CD8-positive, alpha-beta memory T cell (primary cell): ENCODE results near the gene HNRNPDL. TPM values are rescaled to one million over a fixed set of nuclear protein-coding genes. Genes with fewer than 3 reads are reported as not detected.

Experiments used
- CTCF ChIA-PET: fragments of 350-600 bp; sonication (Branson Sonifier 250); formaldehyde crosslinking; loops from one replicate; lab custom pipeline; 2021; ENCODE audit warnings: antibody characterized with exemption; lab: Charles Lee
- POLR2A ChIA-PET: fragments of 350-600 bp; sonication (Branson Sonifier 250); formaldehyde crosslinking; loops from one replicate; lab custom pipeline; 2021; ENCODE audit warnings: antibody characterized with exemption; lab: Charles Lee
- DNase-seq, 5 donors: peaks; one replicate each; pipeline versions ENCODE4 v3.0.0 to v3.0.0-alpha.2; 2020 to 2022; ENCODE audit warnings: mixed read lengths in 1 of 5
- H3K27ac ChIP-seq: one replicate; pipeline ENCODE4 v1.7.0; 2013; ENCODE audit warnings: low read depth, mild to moderate bottlenecking, low read length, moderate library complexity
- H3K27me3 ChIP-seq: 2 replicates; pipeline ENCODE4 v1.7.0; 2013; ENCODE audit warnings: low read length, mild to moderate bottlenecking; ENCODE audit not compliant: insufficient read depth, poor library complexity, severe bottlenecking
- H3K36me3 ChIP-seq: 2 replicates; pipeline ENCODE4 v1.7.0; 2013; ENCODE audit warnings: mild to moderate bottlenecking, low read length, moderate library complexity; ENCODE audit not compliant: insufficient read depth
- H3K4me1 ChIP-seq: 2 replicates; pipeline ENCODE4 v1.7.0; 2013; ENCODE audit warnings: mild to moderate bottlenecking, low read length, moderate library complexity; ENCODE audit not compliant: insufficient read depth
- H3K4me3 ChIP-seq: 2 replicates; pipeline ENCODE4 v1.7.0; 2013; ENCODE audit warnings: mild to moderate bottlenecking, low read length
- H3K9me3 ChIP-seq: 2 replicates; pipeline ENCODE4 v1.7.0; 2013; ENCODE audit warnings: mild to moderate bottlenecking, low read length
- H3K27ac Mint-ChIP-seq, 8 donors: one replicate each; pipeline ENCODE4 v1.8.0; 2020 to 2021; ENCODE audit warnings: mixed read lengths in 8 of 8, mild to moderate bottlenecking in 6 of 8, inconsistent platforms in 3 of 8, moderate library complexity in 3 of 8
- H3K27me3 Mint-ChIP-seq, 2 donors: one replicate each; pipeline ENCODE4 v1.8.0; 2020 to 2021; ENCODE audit warnings: mixed read lengths in 2 of 2, mild to moderate bottlenecking in 1 of 2, moderate library complexity in 1 of 2
- H3K36me3 Mint-ChIP-seq, 3 donors: one replicate each; pipeline ENCODE4 v1.8.0; 2020 to 2021; ENCODE audit warnings: mixed read lengths in 3 of 3, inconsistent platforms in 1 of 3, mild to moderate bottlenecking in 1 of 3
- H3K4me1 Mint-ChIP-seq, 3 donors: one replicate each; pipeline ENCODE4 v1.8.0; 2020 to 2021; ENCODE audit warnings: mixed read lengths in 3 of 3, inconsistent platforms in 1 of 3, mild to moderate bottlenecking in 1 of 3
- H3K4me3 Mint-ChIP-seq, 7 donors: one replicate each; pipeline ENCODE4 v1.8.0; 2020 to 2021; ENCODE audit warnings: mixed read lengths in 7 of 7, mild to moderate bottlenecking in 6 of 7, moderate library complexity in 4 of 7, inconsistent platforms in 2 of 7
- H3K9me3 Mint-ChIP-seq, 5 donors: one replicate each; pipeline ENCODE4 v1.8.0; 2020 to 2022; ENCODE audit warnings: mixed read lengths in 5 of 5, mild to moderate bottlenecking in 3 of 5, moderate library complexity in 2 of 5, inconsistent platforms in 1 of 5
- polyA plus RNA-seq: library from polyadenylated mRNA; unstranded; fragments of 300-500 nt; fragmentation: Illumina TruSeq; gene quantifications from one replicate; pipeline ENCODE4 v1.2.3, GENCODE V29; 2021
- total RNA-seq, 2 experiments: library from RNA; stranded (reverse); gene quantifications; one replicate each; pipeline ENCODE4 v1.2.3, GENCODE V29; 2021

The HNRNPDL gene
- total and polyA plus RNA-seq, 3 experiments from 2014 or later = 257 to 438 (median 423) TPM

DNA sequence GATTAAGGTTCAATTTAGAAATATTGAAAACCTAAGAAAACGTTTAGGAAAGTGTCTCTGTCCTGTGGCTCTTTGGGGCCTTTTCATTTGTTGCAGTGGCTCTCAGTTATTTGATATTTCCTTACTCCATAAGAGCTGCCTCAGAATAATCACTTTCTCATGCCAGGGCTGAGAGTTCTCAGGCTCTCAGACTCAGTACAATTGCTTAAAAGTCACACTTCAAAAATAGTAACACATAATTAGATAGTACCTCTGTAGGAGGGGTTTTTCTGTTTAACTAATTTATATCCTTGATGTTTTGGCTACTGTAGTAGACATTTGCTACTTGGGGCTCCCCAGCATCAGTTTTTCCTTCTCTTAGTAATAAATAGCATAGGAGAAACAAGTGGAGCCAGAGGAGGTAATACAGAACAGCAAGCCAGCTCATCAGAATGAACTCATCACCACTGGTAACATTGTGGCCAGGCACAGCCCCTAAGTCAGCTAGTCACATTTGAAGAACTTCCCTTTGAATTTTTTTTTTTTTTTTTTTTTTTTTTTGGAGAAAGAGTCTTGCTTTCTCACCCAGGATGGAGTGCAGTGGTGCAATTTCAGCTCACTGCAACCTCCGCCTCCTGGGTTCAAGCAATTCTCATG lies 48.5 kb downstream of the HNRNPDL start:
- CTCF ChIA-PET = interaction anchor here (1.5 kb wide), 1 partner anchor 11 kb away, joined by 3 read pairs; no protein-coding TSS in a partner anchor

DNA sequence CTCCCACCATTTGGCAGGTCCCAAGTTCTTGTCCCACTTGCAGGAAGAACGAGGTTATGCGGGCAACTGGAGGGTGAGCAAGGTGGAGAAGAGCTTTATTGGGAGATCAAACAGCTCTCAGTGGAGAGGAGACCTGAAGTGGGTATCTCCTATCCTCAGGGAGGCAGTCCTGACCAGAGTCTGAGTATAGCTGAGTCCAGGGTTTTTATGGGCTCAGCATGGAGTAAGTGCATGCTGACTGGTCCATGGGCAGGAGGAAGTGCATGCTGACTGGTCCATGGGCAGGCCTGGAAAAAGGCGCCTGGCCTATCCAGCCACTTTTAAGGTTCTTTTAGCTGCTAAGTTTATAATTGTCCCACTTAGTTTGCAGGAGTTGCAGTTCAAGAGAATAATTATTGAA lies 49.0 kb downstream of the HNRNPDL start:
- H3K4me1 Mint-ChIP-seq = peaks cover 6 to 17% (median 9%) of the 10 kb centered on the region in 3 donors
- Histone ChIP-seq H3K4me1 (peaks cover 4% of the 10 kb centered on the region), H3K9me3 (no peaks in the 10 kb centered on the region), H3K4me3 (no peak overlapping the region), H3K27me3 (no peaks in the 10 kb centered on the region), H3K36me3 (no peaks in the 10 kb centered on the region), H3K27ac (no peak overlapping the region)
- peaks cover 0 to 4% of the 10 kb centered on the region in 2 donors for H3K27me3 Mint-ChIP-seq
- H3K4me3 Mint-ChIP-seq = no peak overlapping the region
- no peak overlapping the region for H3K27ac Mint-ChIP-seq
- H3K9me3 Mint-ChIP-seq = no peaks in the 10 kb centered on the region
- H3K36me3 Mint-ChIP-seq = peaks cover 1 to 5% (median 4%) of the 10 kb centered on the region in 3 donors
- POLR2A ChIA-PET = no interaction called here
- CTCF ChIA-PET = interaction anchor here (1.5 kb wide), 1 partner anchor 11 kb away, joined by 3 read pairs; no protein-coding TSS in a partner anchor
- DNase-seq = no peak

More for the DNA sequence above, 48.5 kb downstream of the HNRNPDL start:
- Mint-ChIP-seq H3K27ac (no peak overlapping the region), H3K36me3 (peaks cover 0 to 8% (median 5%) of the 10 kb centered on the region in 3 donors), H3K27me3 (peaks cover 2 to 9% of the 10 kb centered on the region in 2 donors), H3K4me1 (peaks cover 3 to 12% (median 5%) of the 10 kb centered on the region in 3 donors), H3K9me3 (no peaks in the 10 kb centered on the region), H3K4me3 (no peak overlapping the region)
- no peak for DNase-seq
- no peaks in the 10 kb centered on the region for H3K9me3 ChIP-seq
- H3K27me3 ChIP-seq = no peaks in the 10 kb centered on the region
- no peaks in the 10 kb centered on the region for H3K4me1 ChIP-seq
- POLR2A ChIA-PET = no interaction called here
- no peak overlapping the region for H3K27ac ChIP-seq
- H3K4me3 ChIP-seq = no peak overlapping the region
- no peaks in the 10 kb centered on the region for H3K36me3 ChIP-seq

DNA sequence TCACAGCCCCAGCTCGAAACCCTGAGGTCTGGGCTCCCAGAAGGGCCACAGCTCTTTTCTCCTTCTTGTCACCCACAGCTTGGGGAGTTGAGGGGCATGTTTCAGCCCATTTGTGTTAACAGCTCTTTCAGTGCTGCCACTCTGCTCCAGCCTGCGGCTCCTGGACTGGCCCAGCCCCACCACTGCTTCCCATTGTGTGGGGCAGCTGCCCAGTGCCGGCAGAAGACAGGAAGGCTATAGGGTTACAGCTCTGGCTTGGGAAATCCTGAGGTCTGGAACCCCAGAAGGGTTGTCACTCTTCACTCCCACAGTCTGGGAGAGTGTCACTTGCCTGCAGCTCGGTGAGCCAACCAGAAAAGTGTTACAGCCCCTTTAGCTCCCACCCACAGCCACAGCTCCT lies 49.4 kb downstream of the HNRNPDL start:
- Histone ChIP-seq H3K4me1 (peaks cover 8% of the 10 kb centered on the region), H3K27me3 (no peaks in the 10 kb centered on the region), H3K27ac (no peak overlapping the region), H3K9me3 (no peaks in the 10 kb centered on the region), H3K4me3 (no peak overlapping the region), H3K36me3 (no peaks in the 10 kb centered on the region)
- ChIA-PET CTCF (interaction anchor here (1.5 kb wide), 1 partner anchor 12 kb away, joined by 3 read pairs; no protein-coding TSS in a partner anchor), POLR2A (no interaction called here)
- Mint-ChIP-seq H3K27me3 (peaks cover 0 to 2% of the 10 kb centered on the region in 2 donors), H3K9me3 (no peaks in the 10 kb centered on the region), H3K4me1 (peaks cover 10 to 21% (median 13%) of the 10 kb centered on the region in 3 donors), H3K27ac (no peak overlapping the region), H3K4me3 (no peak overlapping the region), H3K36me3 (peaks cover 1 to 5% (median 3%) of the 10 kb centered on the region in 3 donors)
- DNase-seq = no peak

DNA sequence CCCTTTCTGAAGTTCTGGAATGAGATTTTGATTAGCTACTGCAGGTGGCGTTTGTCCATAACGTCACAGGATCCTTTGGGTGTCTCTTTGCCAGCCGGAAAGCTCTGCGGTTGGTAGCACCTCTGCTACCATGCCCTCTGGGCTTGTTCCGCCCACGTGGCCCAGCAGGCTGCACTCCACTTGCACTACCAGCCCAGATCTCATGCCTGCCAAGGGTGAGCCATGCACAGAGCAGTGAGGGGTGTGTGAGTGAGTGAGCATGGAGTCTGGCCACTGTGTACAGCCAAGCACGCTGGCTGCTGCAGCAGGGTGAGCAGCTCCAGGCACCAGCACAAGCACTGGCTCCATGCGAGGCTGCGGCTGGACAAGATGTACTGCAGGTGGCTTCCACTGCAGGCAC lies 49.9 kb downstream of the HNRNPDL start:
- H3K36me3 ChIP-seq = no peaks in the 10 kb centered on the region
- Mint-ChIP-seq H3K4me1 (peaks cover 15 to 26% (median 18%) of the 10 kb centered on the region in 3 donors), H3K4me3 (no peak overlapping the region), H3K27ac (no peak overlapping the region), H3K9me3 (no peaks in the 10 kb centered on the region), H3K27me3 (no peaks in the 10 kb centered on the region), H3K36me3 (peaks cover 0 to 5% (median 1%) of the 10 kb centered on the region in 3 donors)
- DNase-seq = no peak
- no peaks in the 10 kb centered on the region for H3K9me3 ChIP-seq
- H3K27ac ChIP-seq = no peak overlapping the region
- no peaks in the 10 kb centered on the region for H3K27me3 ChIP-seq
- H3K4me1 ChIP-seq = peaks cover 13% of the 10 kb centered on the region
- ChIA-PET POLR2A (no interaction called here), CTCF (interaction anchor here (1.5 kb wide), 1 partner anchor 12 kb away, joined by 3 read pairs; no protein-coding TSS in a partner anchor)
- H3K4me3 ChIP-seq = no peak overlapping the region

DNA sequence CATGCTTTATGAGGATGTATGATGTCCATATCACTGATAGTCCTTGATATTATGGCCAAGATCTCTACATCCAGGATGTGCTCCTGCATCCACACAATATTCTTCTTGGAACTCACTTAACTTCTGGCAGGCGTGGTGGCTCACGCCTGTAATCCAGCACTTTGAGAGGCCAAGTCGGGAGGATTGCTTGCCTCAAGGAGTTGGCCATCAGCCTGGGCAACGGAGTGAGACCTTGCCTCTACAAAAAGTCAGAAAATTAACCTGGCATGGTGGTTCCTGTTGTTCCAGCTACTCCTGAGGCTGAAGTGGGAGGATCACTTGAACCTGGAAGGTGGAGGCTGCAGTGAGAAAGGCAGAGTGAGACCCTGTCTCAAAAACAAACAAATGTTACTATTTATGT lies 54.2 kb downstream of the HNRNPDL start:
- Histone ChIP-seq H3K27ac (no peak overlapping the region), H3K9me3 (no peaks in the 10 kb centered on the region), H3K4me3 (no peak overlapping the region), H3K27me3 (no peaks in the 10 kb centered on the region), H3K36me3 (no peaks in the 10 kb centered on the region), H3K4me1 (peaks cover 26% of the 10 kb centered on the region)
- Mint-ChIP-seq H3K9me3 (no peaks in the 10 kb centered on the region), H3K27ac (peak overlapping the region in 4 of 8 donors; percentile 3 to 35 (median 14)), H3K4me1 (peaks cover 27 to 46% (median 38%) of the 10 kb centered on the region in 3 donors), H3K27me3 (peaks cover 0 to 11% of the 10 kb centered on the region in 2 donors), H3K4me3 (peak overlapping the region in 6 of 7 donors; percentile 38 to 99 (median 95)), H3K36me3 (peaks cover 0 to 31% (median 8%) of the 10 kb centered on the region in 3 donors)
- no peak for DNase-seq
- ChIA-PET POLR2A (interaction anchor here (3.2 kb wide), 1 partner anchor 53 kb away, joined by 102 read pairs; the partner anchor contains the start of genes ENOPH1 and HNRNPDL), CTCF (interaction anchor here (0.9 kb wide), 1 partner anchor 53 kb away, joined by 4 read pairs; no protein-coding TSS in a partner anchor)

DNA sequence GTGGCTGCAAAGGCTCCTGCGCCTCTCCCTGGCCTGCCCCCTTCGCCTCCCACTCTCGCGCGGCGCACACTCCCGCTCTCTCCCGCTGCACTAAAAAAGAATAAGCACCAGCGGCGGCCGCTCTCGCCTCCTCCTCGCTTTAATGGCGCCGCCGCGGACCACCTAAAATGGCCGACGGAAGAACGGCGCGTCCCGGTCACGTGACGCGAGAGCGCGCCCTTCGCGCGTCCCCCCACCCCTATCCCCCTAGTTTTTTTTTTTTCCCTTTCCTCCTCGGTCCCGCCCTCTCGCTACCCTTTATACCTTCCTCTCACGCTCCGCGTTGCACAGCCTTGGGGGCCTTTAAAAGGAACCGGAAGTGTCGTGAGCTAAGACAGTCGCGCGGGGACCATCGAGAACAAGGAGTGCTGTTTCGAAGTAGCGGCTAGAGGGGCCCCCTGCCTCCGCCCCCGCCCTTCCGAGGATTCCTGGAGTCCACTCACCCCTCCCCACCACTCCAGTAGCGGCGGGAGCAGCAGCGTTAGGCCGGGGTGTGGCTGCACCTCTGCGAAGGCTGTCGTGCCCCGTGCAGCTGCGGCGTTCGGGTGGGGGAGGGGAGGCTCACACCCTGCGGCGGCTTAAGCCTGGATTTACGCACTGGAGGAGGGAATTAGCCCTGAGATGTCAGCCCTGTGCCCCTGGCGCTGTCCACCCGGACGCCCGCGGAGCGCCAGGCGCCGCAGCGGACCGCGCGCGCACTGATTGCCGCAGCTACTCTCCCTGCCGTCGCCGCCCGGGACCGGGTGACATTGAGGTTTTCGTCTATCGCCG lies 56.2 kb downstream of the HNRNPDL start, which contains the start of gene HNRNPD:
TSS of gene HNRNPD (minus strand) at position 176 of the 810 bp plus-strand sequence. CDS start 313 bp downstream, outside the sequence.
- Mint-ChIP-seq H3K27me3 (peaks cover 0 to 11% of the 10 kb centered on the region in 2 donors), H3K4me1 (peaks cover 44 to 62% (median 59%) of the 10 kb centered on the region in 3 donors), H3K4me3 (peak within 1 kb of the TSS; percentile 94 to 99 (median 98)), H3K9me3 (no peaks in the 10 kb centered on the region), H3K27ac (peak within 1 kb of the TSS; percentile 96 to 100 (median 99)), H3K36me3 (peaks cover 0 to 49% (median 8%) of the 10 kb centered on the region in 3 donors)
- Histone ChIP-seq H3K27me3 (no peaks in the 10 kb centered on the region), H3K4me3 (peak within 1 kb of the TSS; percentile 78), H3K4me1 (peaks cover 46% of the 10 kb centered on the region), H3K9me3 (no peaks in the 10 kb centered on the region), H3K27ac (peak within 1 kb of the TSS; percentile 92), H3K36me3 (peaks cover under 1% of the 10 kb centered on the region)
- CTCF ChIA-PET = interaction anchor here (0.6 to 1.9 kb wide), 8 partner anchors 8 to 89 kb away, joined by 3 to 16 read pairs (median 4); partner anchors contain the start of gene HNRNPDL
- POLR2A ChIA-PET = interaction anchor here (0.5 to 3.2 kb wide), 13 partner anchors 10 to 911 kb away, joined by 3 to 102 read pairs (median 4); partner anchors contain the start of genes COPS4, COQ2, ENOPH1 and HNRNPDL
- peak; percentile 82 to 96 (median 93) for DNase-seq

DNA sequence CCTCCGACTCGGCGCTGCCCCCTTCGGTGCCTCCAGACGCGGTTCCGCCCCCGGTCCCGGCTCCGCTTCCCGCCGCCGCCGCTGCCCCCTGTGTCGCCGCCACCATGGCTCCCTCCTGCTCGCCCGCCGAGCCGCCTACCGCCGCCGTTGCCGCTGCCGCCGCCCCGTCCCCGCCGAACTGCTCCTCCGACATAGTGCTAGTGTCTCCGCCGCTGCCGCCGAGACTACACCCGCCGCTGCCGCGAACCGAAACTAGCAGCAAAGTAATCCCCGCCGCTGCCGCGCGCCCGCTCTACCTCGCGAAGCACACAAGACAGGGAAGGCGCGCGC lies 56.8 kb downstream of the HNRNPDL start:
- Histone ChIP-seq H3K27me3 (no peaks in the 10 kb centered on the region), H3K27ac (peak overlapping the region; percentile 92), H3K36me3 (peaks cover 5% of the 10 kb centered on the region), H3K4me1 (peaks cover 51% of the 10 kb centered on the region), H3K9me3 (no peaks in the 10 kb centered on the region), H3K4me3 (peak overlapping the region; percentile 78)
- peak overlapping the region; percentile 96 to 100 (median 99) for H3K27ac Mint-ChIP-seq
- H3K27me3 Mint-ChIP-seq = peaks cover 0 to 11% of the 10 kb centered on the region in 2 donors
- POLR2A ChIA-PET = interaction anchor here (0.5 to 3.2 kb wide), 11 partner anchors 12 to 911 kb away, joined by 3 to 102 read pairs (median 5); partner anchors contain the start of genes COPS4, COQ2, ENOPH1 and HNRNPDL
- no peak for DNase-seq
- peak overlapping the region; percentile 94 to 99 (median 98) for H3K4me3 Mint-ChIP-seq
- no peaks in the 10 kb centered on the region for H3K9me3 Mint-ChIP-seq
- H3K4me1 Mint-ChIP-seq = peaks cover 50 to 66% (median 65%) of the 10 kb centered on the region in 3 donors
- CTCF ChIA-PET = interaction anchor here (0.9 to 4.9 kb wide), 8 partner anchors 11 to 89 kb away, joined by 3 to 31 read pairs (median 7); partner anchors contain the start of gene HNRNPDL
- peaks cover 0 to 55% (median 8%) of the 10 kb centered on the region in 3 donors for H3K36me3 Mint-ChIP-seq
